Keratinocyte (primary cell): ENCODE results near the gene OBSL1.

Experiments
- EZH2 ChIP-seq: IDR thresholded peaks from one replicate; pipeline ENCODE4 v1.6.1; 2012; ENCODE audit warnings: inconsistent platforms, mild to moderate bottlenecking, low read length, moderate library complexity
- TF ChIP-seq, protein P1 (sequence below), 3 experiments: IDR thresholded peaks in 1 of 3; conservative IDR thresholded peaks in 1 of 3; optimal IDR thresholded peaks in 1 of 3; 2 replicates in 2 of 3; 3 replicates in 1 of 3; pipeline versions ENCODE3 to v1.5.1; 2011; ENCODE audit warnings: low read length in 3 of 3, mild to moderate bottlenecking in 3 of 3, moderate library complexity in 2 of 3, control low read depth in 1 of 3, inconsistent platforms in 1 of 3; ENCODE audit not compliant: insufficient read depth in 2 of 3; ENCODE audit errors: extremely low read depth in 1 of 3

DNA sequence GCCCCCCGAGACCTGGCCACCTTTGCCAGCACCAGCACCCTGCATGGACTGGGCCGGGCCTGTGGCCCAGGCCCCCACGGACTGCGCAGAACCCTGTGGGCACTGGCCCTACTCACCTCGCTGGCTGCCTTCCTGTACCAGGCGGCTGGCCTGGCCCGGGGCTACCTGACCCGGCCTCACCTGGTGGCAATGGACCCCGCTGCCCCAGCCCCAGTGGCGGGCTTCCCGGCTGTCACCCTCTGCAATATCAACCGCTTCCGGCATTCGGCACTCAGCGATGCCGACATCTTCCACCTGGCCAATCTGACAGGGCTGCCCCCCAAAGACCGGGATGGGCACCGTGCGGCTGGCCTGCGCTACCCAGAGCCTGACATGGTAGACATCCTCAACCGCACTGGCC lies 56.5 kb downstream of the OBSL1 start:
- TF ChIP-seq, protein P1, sequence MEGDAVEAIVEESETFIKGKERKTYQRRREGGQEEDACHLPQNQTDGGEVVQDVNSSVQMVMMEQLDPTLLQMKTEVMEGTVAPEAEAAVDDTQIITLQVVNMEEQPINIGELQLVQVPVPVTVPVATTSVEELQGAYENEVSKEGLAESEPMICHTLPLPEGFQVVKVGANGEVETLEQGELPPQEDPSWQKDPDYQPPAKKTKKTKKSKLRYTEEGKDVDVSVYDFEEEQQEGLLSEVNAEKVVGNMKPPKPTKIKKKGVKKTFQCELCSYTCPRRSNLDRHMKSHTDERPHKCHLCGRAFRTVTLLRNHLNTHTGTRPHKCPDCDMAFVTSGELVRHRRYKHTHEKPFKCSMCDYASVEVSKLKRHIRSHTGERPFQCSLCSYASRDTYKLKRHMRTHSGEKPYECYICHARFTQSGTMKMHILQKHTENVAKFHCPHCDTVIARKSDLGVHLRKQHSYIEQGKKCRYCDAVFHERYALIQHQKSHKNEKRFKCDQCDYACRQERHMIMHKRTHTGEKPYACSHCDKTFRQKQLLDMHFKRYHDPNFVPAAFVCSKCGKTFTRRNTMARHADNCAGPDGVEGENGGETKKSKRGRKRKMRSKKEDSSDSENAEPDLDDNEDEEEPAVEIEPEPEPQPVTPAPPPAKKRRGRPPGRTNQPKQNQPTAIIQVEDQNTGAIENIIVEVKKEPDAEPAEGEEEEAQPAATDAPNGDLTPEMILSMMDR (optimal IDR thresholded peaks at IDR 0.05 in 1 of 3, IDR thresholded peaks at IDR 0.05 in 1 of 3, conservative IDR thresholded peaks at IDR 0.05 in 1 of 3; ENCODE audit: extremely low read depth in 1 of 3, insufficient read depth in 2 of 3, low read length in 3 of 3): no peak
- TF ChIP-seq EZH2: no peak
